K562 (cell line): Measurements from ENCODE around the gene MTPN. TPM values are rescaled to one million over a fixed set of nuclear protein-coding genes. Genes with fewer than 3 reads are reported as not detected.

ENCODE experiments used
- BCOR ChIP-seq: fragments of 450-650 bp; IDR thresholded peaks from 2 replicates; pipeline ENCODE4 v1.6.1; 2016
- HIVEP1 ChIP-seq: fragments of 250-450 bp; sonication (Bioruptor Pico); IDR thresholded peaks from 2 replicates; pipeline ENCODE4 v1.4.0; 2020; ENCODE audit warnings: mild to moderate bottlenecking
- KDM1A ChIP-seq, 2 experiments: fragments of 450-650 bp; IDR thresholded peaks; 2 replicates each; pipeline ENCODE4 v1.6.1; 2016; ENCODE audit warnings: mild to moderate bottlenecking in 2 of 2
- KDM4B ChIP-seq, 2 experiments: fragments of 450-650 bp in 1 of 2; sonication (generic) in 1 of 2; IDR thresholded peaks; 2 replicates each; pipeline ENCODE4 v1.6.1; 2016 to 2017; ENCODE audit warnings: borderline replicate concordance in 2 of 2, antibody characterized with exemption in 1 of 2, low read depth in 1 of 2, mild to moderate bottlenecking in 1 of 2
- MAFG ChIP-seq: fragments of 450-650 bp; conservative IDR thresholded peaks from 2 replicates; pipeline ENCODE4 v1.6.1; 2016; ENCODE audit warnings: missing genetic modification characterization, missing compliant biosample characterization
- MAFK ChIP-seq: IDR thresholded peaks from 2 replicates; pipeline ENCODE4 v1.6.1; 2011; ENCODE audit warnings: low read length, improper control_type of control experiment
- MTF1 ChIP-seq: fragments of 250-450 bp; sonication (Bioruptor Pico); IDR thresholded peaks from 2 replicates; pipeline ENCODE4 v1.9.0; 2021; ENCODE audit warnings: moderate library complexity, mild to moderate bottlenecking, inconsistent platforms, borderline replicate concordance
- NFXL1 ChIP-seq: fragments of 450-650 bp; formaldehyde crosslinking; IDR thresholded peaks from 2 replicates; pipeline ENCODE4 v1.4.0; 2021; ENCODE audit warnings: mild to moderate bottlenecking
- PCBP2 ChIP-seq: fragments of 200-400 bp; formaldehyde crosslinking; IDR thresholded peaks from 2 replicates; pipeline ENCODE4 v1.6.1; 2018; ENCODE audit warnings: low read length, low read depth, mild to moderate bottlenecking, moderate library complexity; ENCODE audit not compliant: poor library complexity, severe bottlenecking
- POLR2AphosphoS2 ChIP-seq: IDR thresholded peaks from 2 replicates; pipeline ENCODE4 v1.6.1; 2012; ENCODE audit warnings: low read length, improper control_type of control experiment
- RNF2 ChIP-seq: sonication (generic); IDR thresholded peaks from 2 replicates; pipeline ENCODE4 v1.6.1; 2016
- SAFB2 ChIP-seq: fragments of 200-400 bp; formaldehyde crosslinking; IDR thresholded peaks from 2 replicates; pipeline ENCODE4 v1.6.1; 2018; ENCODE audit warnings: borderline replicate concordance, low read length, low read depth, moderate library complexity; ENCODE audit not compliant: severe bottlenecking
- SETDB1 ChIP-seq: IDR thresholded peaks from one replicate; pipeline ENCODE4 v1.6.1; 2012; ENCODE audit warnings: low read length, control low read depth, inconsistent platforms
- SMAD1 ChIP-seq: fragments of 150-350 bp; IDR thresholded peaks from 2 replicates; pipeline ENCODE4 v1.6.1; 2014; ENCODE audit warnings: low read length, low read depth; ENCODE audit not compliant: partially characterized antibody
- SREBF2 ChIP-seq: sonication (generic); formaldehyde crosslinking; IDR thresholded peaks from 2 replicates; pipeline ENCODE4 v1.4.0; 2020; ENCODE audit warnings: mild to moderate bottlenecking, missing genetic modification reagents
- XRCC5 ChIP-seq: fragments of 200-400 bp; formaldehyde crosslinking; IDR thresholded peaks from 2 replicates; pipeline ENCODE4 v1.6.1; 2017; ENCODE audit warnings: low read depth, mild to moderate bottlenecking, low read length
- ZNF695 ChIP-seq: fragments of 450-650 bp; formaldehyde crosslinking; IDR thresholded peaks from 2 replicates; pipeline ENCODE4 v1.4.0; 2020; ENCODE audit warnings: mild to moderate bottlenecking, moderate library complexity
- ZNF707 ChIP-seq: fragments of 250-450 bp; sonication (Bioruptor Pico); conservative IDR thresholded peaks from 2 replicates; pipeline ENCODE4 v1.8.0; 2022; ENCODE audit warnings: inconsistent platforms, mild to moderate bottlenecking, moderate library complexity
- polyA plus RNA-seq, 8 experiments: library from polyadenylated mRNA; depleted of rRNA in 4 of 8; stranded (reverse) in 5 of 8; unstranded in 3 of 8; fragments of >200 nt; fragmentation: Nextera tagmentation in 2 of 8; fragmentation: Illumina TruSeq in 1 of 8; extraction: Ambion mirVana in 2 of 8; extraction: Trizol in 1 of 8; gene quantifications; 2 replicates each; pipeline versions ENCODE4 v1.2.1 to v1.2.3, GENCODE V29; 2011 to 2014; ENCODE audit warnings: inconsistent platforms in 1 of 8, missing spikeins in 1 of 8
- total RNA-seq, 7 experiments: library from RNA; depleted of rRNA in 6 of 7; stranded (reverse); fragments of >200 nt in 6 of 7; fragmentation: Illumina TruSeq in 2 of 7; extraction: Trizol in 2 of 7; gene quantifications; 2 replicates each; pipeline versions ENCODE4 v1.2.1 to v1.2.3, GENCODE V29; 2011 to 2021; ENCODE audit warnings: low replicate concordance in 1 of 7
- TF ChIP-seq, protein P1 (sequence below): sonication (generic); formaldehyde crosslinking; IDR thresholded peaks from 2 replicates; pipeline ENCODE4 v1.8.1; 2022; ENCODE audit warnings: missing genetic modification reagents
- TF ChIP-seq, protein P2 (sequence below): sonication (generic); formaldehyde crosslinking; IDR thresholded peaks from 2 replicates; pipeline ENCODE4 v1.8.0; 2022; ENCODE audit warnings: mild to moderate bottlenecking, missing genetic modification reagents
- TF ChIP-seq, protein P3 (sequence below): IDR thresholded peaks from 2 replicates; pipeline ENCODE4 v1.6.1; 2011; ENCODE audit warnings: borderline replicate concordance, low read depth, mild to moderate bottlenecking, moderate library complexity, low read length; ENCODE audit not compliant: insufficient read depth, poor library complexity, severe bottlenecking
- TF ChIP-seq, protein P4 (sequence below): sonication (generic); formaldehyde crosslinking; IDR thresholded peaks from 2 replicates; pipeline ENCODE4 v1.8.0; 2022; ENCODE audit warnings: missing genetic modification reagents, mild to moderate bottlenecking, borderline replicate concordance

The MTPN gene
- total and polyA plus RNA-seq, 9 of the 15 experiments (the other 6 are each of a cell fraction or from before 2014, with no cell fraction given) = 68.5 to 261 (median 156) TPM

DNA sequence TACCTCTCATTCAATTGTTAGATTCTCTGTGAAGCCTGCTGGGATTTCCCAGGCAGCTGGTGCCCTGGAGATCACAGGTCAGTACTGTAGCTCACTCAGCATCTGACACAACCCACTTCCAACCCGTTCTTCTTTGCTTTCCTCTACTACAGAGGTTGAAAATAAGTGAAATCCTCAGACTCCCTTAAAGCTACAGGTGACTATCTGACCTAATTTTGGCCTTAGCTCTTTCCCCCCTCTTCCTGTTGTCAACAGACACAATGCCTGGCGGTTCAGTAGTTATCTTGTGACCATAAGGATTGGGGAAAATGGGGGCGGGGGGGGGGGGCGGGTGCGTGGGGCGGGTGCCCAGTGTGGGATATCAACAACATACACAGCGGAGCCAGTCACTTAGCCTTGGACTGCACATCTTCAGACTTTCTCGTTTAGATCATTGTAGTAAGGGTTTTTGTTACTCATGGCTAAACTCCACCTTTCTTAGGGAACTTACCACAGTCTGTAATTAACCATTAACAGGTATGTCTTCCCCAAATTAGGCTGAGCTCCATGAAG, 37.8 kb downstream of the MTPN start (continued):
- TF ChIP-seq, protein P1, sequence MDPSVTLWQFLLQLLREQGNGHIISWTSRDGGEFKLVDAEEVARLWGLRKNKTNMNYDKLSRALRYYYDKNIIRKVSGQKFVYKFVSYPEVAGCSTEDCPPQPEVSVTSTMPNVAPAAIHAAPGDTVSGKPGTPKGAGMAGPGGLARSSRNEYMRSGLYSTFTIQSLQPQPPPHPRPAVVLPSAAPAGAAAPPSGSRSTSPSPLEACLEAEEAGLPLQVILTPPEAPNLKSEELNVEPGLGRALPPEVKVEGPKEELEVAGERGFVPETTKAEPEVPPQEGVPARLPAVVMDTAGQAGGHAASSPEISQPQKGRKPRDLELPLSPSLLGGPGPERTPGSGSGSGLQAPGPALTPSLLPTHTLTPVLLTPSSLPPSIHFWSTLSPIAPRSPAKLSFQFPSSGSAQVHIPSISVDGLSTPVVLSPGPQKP (CRISPR knock-in tag) = no peak
- TF ChIP-seq NFXL1 (CRISPR knock-in tag) = no peak
- no peak for TF ChIP-seq MAFK
- no peak for TF ChIP-seq MTF1 (CRISPR knock-in tag)
- no peak for TF ChIP-seq MAFG (tag)
- TF ChIP-seq RNF2 = 0 out of 2 replicates have a peak, but pooled peaks have one; percentile 51
- TF ChIP-seq, protein P2, sequence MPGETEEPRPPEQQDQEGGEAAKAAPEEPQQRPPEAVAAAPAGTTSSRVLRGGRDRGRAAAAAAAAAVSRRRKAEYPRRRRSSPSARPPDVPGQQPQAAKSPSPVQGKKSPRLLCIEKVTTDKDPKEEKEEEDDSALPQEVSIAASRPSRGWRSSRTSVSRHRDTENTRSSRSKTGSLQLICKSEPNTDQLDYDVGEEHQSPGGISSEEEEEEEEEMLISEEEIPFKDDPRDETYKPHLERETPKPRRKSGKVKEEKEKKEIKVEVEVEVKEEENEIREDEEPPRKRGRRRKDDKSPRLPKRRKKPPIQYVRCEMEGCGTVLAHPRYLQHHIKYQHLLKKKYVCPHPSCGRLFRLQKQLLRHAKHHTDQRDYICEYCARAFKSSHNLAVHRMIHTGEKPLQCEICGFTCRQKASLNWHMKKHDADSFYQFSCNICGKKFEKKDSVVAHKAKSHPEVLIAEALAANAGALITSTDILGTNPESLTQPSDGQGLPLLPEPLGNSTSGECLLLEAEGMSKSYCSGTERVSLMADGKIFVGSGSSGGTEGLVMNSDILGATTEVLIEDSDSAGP = 0 out of 2 replicates have a peak, but pooled peaks have one; percentile 70
- no peak for TF ChIP-seq SAFB2
- no peak for TF ChIP-seq POLR2AphosphoS2
- TF ChIP-seq, protein P3, sequence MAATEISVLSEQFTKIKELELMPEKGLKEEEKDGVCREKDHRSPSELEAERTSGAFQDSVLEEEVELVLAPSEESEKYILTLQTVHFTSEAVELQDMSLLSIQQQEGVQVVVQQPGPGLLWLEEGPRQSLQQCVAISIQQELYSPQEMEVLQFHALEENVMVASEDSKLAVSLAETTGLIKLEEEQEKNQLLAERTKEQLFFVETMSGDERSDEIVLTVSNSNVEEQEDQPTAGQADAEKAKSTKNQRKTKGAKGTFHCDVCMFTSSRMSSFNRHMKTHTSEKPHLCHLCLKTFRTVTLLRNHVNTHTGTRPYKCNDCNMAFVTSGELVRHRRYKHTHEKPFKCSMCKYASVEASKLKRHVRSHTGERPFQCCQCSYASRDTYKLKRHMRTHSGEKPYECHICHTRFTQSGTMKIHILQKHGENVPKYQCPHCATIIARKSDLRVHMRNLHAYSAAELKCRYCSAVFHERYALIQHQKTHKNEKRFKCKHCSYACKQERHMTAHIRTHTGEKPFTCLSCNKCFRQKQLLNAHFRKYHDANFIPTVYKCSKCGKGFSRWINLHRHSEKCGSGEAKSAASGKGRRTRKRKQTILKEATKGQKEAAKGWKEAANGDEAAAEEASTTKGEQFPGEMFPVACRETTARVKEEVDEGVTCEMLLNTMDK = no peak
- no peak for TF ChIP-seq KDM4B (IDR thresholded peaks at IDR 0.05; ENCODE audit: borderline replicate concordance in 2 of 2, low read depth in 1 of 2)
- no peak for TF ChIP-seq ZNF707 (CRISPR knock-in tag)
- TF ChIP-seq, protein P4, sequence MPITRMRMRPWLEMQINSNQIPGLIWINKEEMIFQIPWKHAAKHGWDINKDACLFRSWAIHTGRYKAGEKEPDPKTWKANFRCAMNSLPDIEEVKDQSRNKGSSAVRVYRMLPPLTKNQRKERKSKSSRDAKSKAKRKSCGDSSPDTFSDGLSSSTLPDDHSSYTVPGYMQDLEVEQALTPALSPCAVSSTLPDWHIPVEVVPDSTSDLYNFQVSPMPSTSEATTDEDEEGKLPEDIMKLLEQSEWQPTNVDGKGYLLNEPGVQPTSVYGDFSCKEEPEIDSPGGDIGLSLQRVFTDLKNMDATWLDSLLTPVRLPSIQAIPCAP = no peak
- TF ChIP-seq SETDB1 = no peak
- no peak for TF ChIP-seq SMAD1
- TF ChIP-seq XRCC5 = no peak
- TF ChIP-seq PCBP2 = no peak
- TF ChIP-seq KDM1A (IDR thresholded peaks at IDR 0.05) = peak; percentile 51 to 65; a peak in 1 of 4 replicates
- TF ChIP-seq ZNF695 (CRISPR knock-in tag) = no peak
- TF ChIP-seq SREBF2 = no peak
- TF ChIP-seq HIVEP1 (CRISPR knock-in tag) = no peak
- no peak for TF ChIP-seq BCOR
